ENCODE results near the gene MOB3A. TPM values are rescaled to one million over a fixed set of nuclear protein-coding genes. Genes with fewer than 3 reads are reported as not detected.

MOB3A gene
- total and polyA plus RNA-seq, 2 of the 13 experiments (the other 11 are each of a cell fraction or from before 2014, with no cell fraction given) = 3.5 to 17.8 TPM

DNA sequence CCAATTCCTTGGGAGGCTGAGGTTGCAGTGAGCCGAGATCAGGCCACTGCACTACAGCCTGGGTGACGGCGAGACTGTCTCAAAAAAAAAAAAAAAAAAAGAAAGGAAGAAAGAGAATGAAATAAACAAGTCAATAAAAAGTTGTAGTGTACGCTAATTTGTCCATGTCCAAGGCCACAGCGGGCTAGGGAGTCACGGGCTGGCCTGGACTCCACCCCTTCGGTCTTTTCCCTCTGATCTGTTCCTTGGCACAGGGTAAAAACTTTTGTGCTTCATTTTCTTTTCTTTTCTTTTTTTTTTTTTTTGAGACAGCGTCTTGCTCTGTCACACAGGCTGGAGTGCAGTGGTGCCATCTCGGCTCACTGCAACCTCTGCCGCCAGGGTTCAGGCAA lies 25.7 kb downstream of the MOB3A start:
- CTCF ChIA-PET (ENCODE audit: low intra/inter-chr PET ratio, low total read pairs) = interaction anchor here (0.6 to 1.6 kb wide), 3 partner anchors 51 to 125 kb away, joined by 3 to 25 read pairs (median 4); no protein-coding TSS in a partner anchor
- no peaks in the 10 kb centered on the region for H3K27me3 ChIP-seq (ENCODE audit: control insufficient read depth in 1 of 2, insufficient read depth in 2 of 2, low read length in 2 of 2)
- peaks cover 38% of the 10 kb centered on the region for H3K4me1 ChIP-seq (ENCODE audit: insufficient read depth, low read length)
- no peaks in the 10 kb centered on the region for H3K79me2 ChIP-seq (ENCODE audit: insufficient read depth, low read length)
- H4K20me1 ChIP-seq (ENCODE audit: insufficient read depth, low read length) = no peaks in the 10 kb centered on the region
- ATAC-seq (no peak), FAIRE-seq (no peak), DNase-seq (ENCODE audit: low spot score) (no peak)
- H2AFZ ChIP-seq (ENCODE audit: low read length) = no peak overlapping the region
- BruUV-seq (replicated peaks) = no TSS peak
- WGBS (ENCODE audit: low lambda C conversion rate) = 88% methylated on average over 10 of the region's 10 CpGs
- H3K4me3 ChIP-seq (replicated peaks in 1 of 3; ENCODE audit: insufficient read depth in 1 of 3, low read depth in 2 of 3, low read length in 3 of 3) = no peak overlapping the region
- H3K36me3 ChIP-seq (replicated peaks in 1 of 2; ENCODE audit: control insufficient read depth in 1 of 2, insufficient read depth in 2 of 2, low read length in 2 of 2) = peaks cover 4 to 8% of the 10 kb centered on the region in 2 experiments; a peak in 2 of 5 replicates
- in situ Hi-C loops (cut with HindIII; ENCODE audit: extremely low pct_ligation_motif_present, low pct_unique_long_range_greater_than_20kb) = no loop called here
- POLR2A ChIA-PET = interaction anchor here (0.7 to 1.1 kb wide), 2 partner anchors 10 to 54 kb away, joined by 3 read pairs; no protein-coding TSS in a partner anchor
- no peak overlapping the region for H3K4me2 ChIP-seq (ENCODE audit: low read depth, low read length)
- H3K9me3 ChIP-seq (ENCODE audit: low read length) = no peaks in the 10 kb centered on the region
- no peak overlapping the region for H3K9ac ChIP-seq (ENCODE audit: insufficient read depth, low read depth, low read length)
- intact Hi-C loops (cut with micrococcal nuclease; ENCODE audit: unreplicated experiment) = no loop called here
- no peak for TF ChIP-seq ARNT (IDR thresholded peaks at IDR 0.05)
- TF ChIP-seq ZSCAN12 (CRISPR knock-in tag; IDR thresholded peaks at IDR 0.05) = no peak
- TF ChIP-seq ZNF274 (CRISPR knock-in tag; IDR thresholded peaks at IDR 0.05) = no peak
- TF ChIP-seq PHB2 (IDR thresholded peaks at IDR 0.05; ENCODE audit: partially characterized antibody) = no peak
- TF ChIP-seq DNMT1 (CRISPR knock-in tag; IDR thresholded peaks at IDR 0.05) = no peak
- no peak for TF ChIP-seq HOXD1 (CRISPR knock-in tag; IDR thresholded peaks at IDR 0.05)
- TF ChIP-seq ZNF282 (IDR thresholded peaks at IDR 0.05; ENCODE audit: partially characterized antibody) = no peak
- TF ChIP-seq AKAP8 (CRISPR knock-in tag; IDR thresholded peaks at IDR 0.05) = no peak
- TF ChIP-seq, protein P1, sequence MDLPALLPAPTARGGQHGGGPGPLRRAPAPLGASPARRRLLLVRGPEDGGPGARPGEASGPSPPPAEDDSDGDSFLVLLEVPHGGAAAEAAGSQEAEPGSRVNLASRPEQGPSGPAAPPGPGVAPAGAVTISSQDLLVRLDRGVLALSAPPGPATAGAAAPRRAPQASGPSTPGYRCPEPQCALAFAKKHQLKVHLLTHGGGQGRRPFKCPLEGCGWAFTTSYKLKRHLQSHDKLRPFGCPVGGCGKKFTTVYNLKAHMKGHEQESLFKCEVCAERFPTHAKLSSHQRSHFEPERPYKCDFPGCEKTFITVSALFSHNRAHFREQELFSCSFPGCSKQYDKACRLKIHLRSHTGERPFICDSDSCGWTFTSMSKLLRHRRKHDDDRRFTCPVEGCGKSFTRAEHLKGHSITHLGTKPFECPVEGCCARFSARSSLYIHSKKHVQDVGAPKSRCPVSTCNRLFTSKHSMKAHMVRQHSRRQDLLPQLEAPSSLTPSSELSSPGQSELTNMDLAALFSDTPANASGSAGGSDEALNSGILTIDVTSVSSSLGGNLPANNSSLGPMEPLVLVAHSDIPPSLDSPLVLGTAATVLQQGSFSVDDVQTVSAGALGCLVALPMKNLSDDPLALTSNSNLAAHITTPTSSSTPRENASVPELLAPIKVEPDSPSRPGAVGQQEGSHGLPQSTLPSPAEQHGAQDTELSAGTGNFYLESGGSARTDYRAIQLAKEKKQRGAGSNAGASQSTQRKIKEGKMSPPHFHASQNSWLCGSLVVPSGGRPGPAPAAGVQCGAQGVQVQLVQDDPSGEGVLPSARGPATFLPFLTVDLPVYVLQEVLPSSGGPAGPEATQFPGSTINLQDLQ (CRISPR knock-in tag; IDR thresholded peaks at IDR 0.05) = no peak
- no peak overlapping the region for H3K27ac ChIP-seq (ENCODE audit: extremely low read length, insufficient read depth, low read length)

Data from HepG2 (cell line).